ENCODE results near the gene HMG20B.
"Not testable (repeated sequence)": the region's sequence is repeated elsewhere in the genome, so short reads cannot be mapped to it uniquely, and the experiment has no call there.

HMG20B gene

GRCh38 chr19:3572855-3573161 lies at the start of gene HMG20B:
Gene HMG20B (plus strand): TSS chr19:3572944. CDS start chr19:3573310, 366 bp downstream.
- DNase-seq: no peak

- no peak for DNase-seq
Observed at GRCh38 chr19:3523361-3524077, 49.2 kb upstream of the HMG20B start.

GRCh38 chr19:3524078-3524842 lies 48.5 kb upstream of the HMG20B start:
- no peak for DNase-seq

GRCh38 chr19:3524904-3525451 lies 47.8 kb upstream of the HMG20B start:
- DNase-seq: no peak

- DNase-seq: no peak
Observed at GRCh38 chr19:3526507-3527237, 46.1 kb upstream of the HMG20B start.

- no peak for DNase-seq
Observed at GRCh38 chr19:3527238-3527910, 45.4 kb upstream of the HMG20B start.

- DNase-seq: no peak
Observed at GRCh38 chr19:3528080-3528479, 44.7 kb upstream of the HMG20B start.

GRCh38 chr19:3528539-3529211 lies 44.1 kb upstream of the HMG20B start:
- DNase-seq: no peak

GRCh38 chr19:3529299-3529698 lies 43.4 kb upstream of the HMG20B start:
- not testable (repeated sequence) for DNase-seq

GRCh38 chr19:3530389-3530788 lies 42.4 kb upstream of the HMG20B start:
- DNase-seq: no peak

GRCh38 chr19:3531716-3532115 lies 41.0 kb upstream of the HMG20B start:
- DNase-seq: no peak

GRCh38 chr19:3532154-3532786 lies 40.5 kb upstream of the HMG20B start:
- DNase-seq: no peak

GRCh38 chr19:3533033-3533432 lies 39.7 kb upstream of the HMG20B start:
- DNase-seq: no peak

- no peak for DNase-seq
Observed at GRCh38 chr19:3533563-3534216, 39.1 kb upstream of the HMG20B start.

GRCh38 chr19:3534375-3535234 lies 38.1 kb upstream of the HMG20B start:
- DNase-seq: no peak

- no peak for DNase-seq
Observed at GRCh38 chr19:3535235-3535535, 37.6 kb upstream of the HMG20B start.

GRCh38 chr19:3535563-3535965 lies 37.2 kb upstream of the HMG20B start:
- DNase-seq: no peak

- DNase-seq: no peak
Observed at GRCh38 chr19:3535981-3536380, 36.8 kb upstream of the HMG20B start.

- no peak for DNase-seq
Observed at GRCh38 chr19:3536429-3537100, 36.2 kb upstream of the HMG20B start.

GRCh38 chr19:3537101-3537437 lies 35.7 kb upstream of the HMG20B start:
- no peak for DNase-seq

Data from GOT3 (cell line).